Stimulated activated CD4-positive, alpha-beta T cell treated with anti-CD3 and anti-CD28 coated beads, TNF-alpha, amount 100 ng/mL, for 24 hours (primary cell): ENCODE measurements around the gene RYR3.

ENCODE experiments used
- DNase-seq, 3 experiments: peaks; one replicate each; pipeline ENCODE4 v3.0.0-alpha.2; 2020; ENCODE audit warnings: low read depth in 3 of 3

The RYR3 gene

GRCh38 chr15:33823119-33823518 is 512.4 kb downstream of the RYR3 start:
- DNase-seq, result no peak

- DNase-seq, result no peak
These were observed 514.7 kb downstream of the RYR3 start for GRCh38 chr15:33825453-33825852.

- no peak for DNase-seq
These were observed 515.4 kb downstream of the RYR3 start for GRCh38 chr15:33826201-33826600.

GRCh38 chr15:33830351-33830750 is 519.6 kb downstream of the RYR3 start:
- no peak for DNase-seq

- DNase-seq, result no peak
These were observed 520.9 kb downstream of the RYR3 start for GRCh38 chr15:33831646-33832045.

- no peak for DNase-seq
These were observed 524.4 kb downstream of the RYR3 start for GRCh38 chr15:33834892-33835743.

GRCh38 chr15:33837294-33837693 is 526.5 kb downstream of the RYR3 start:
- no peak for DNase-seq

GRCh38 chr15:33839540-33839939 is 528.8 kb downstream of the RYR3 start:
- DNase-seq, result no peak

GRCh38 chr15:33840615-33841014 is 529.8 kb downstream of the RYR3 start:
- DNase-seq, result no peak

- DNase-seq, result no peak
These were observed 533.4 kb downstream of the RYR3 start for GRCh38 chr15:33844186-33844585.

GRCh38 chr15:33844597-33844996 is 533.8 kb downstream of the RYR3 start:
- no peak for DNase-seq

GRCh38 chr15:33846142-33846541 is 535.4 kb downstream of the RYR3 start:
- DNase-seq, result no peak

GRCh38 chr15:33846862-33847261 is 536.1 kb downstream of the RYR3 start:
- DNase-seq, result no peak

- DNase-seq, result no peak
These were observed 537.2 kb downstream of the RYR3 start for GRCh38 chr15:33848011-33848410.

GRCh38 chr15:33851079-33851478 is 540.3 kb downstream of the RYR3 start:
- DNase-seq, result no peak

GRCh38 chr15:33852094-33852493 is 541.3 kb downstream of the RYR3 start:
- no peak for DNase-seq

- no peak for DNase-seq
These were observed 541.8 kb downstream of the RYR3 start for GRCh38 chr15:33852570-33852969.

GRCh38 chr15:33857726-33858125 is 547.0 kb downstream of the RYR3 start:
- DNase-seq, result no peak

- no peak for DNase-seq
These were observed 548.1 kb downstream of the RYR3 start for GRCh38 chr15:33858836-33859235.

GRCh38 chr15:33859992-33860545 is 549.3 kb downstream of the RYR3 start:
- no peak for DNase-seq

- DNase-seq, result no peak
These were observed 550.0 kb downstream of the RYR3 start for GRCh38 chr15:33860754-33861153.

GRCh38 chr15:33864360-33865075 is 553.8 kb downstream of the RYR3 start:
- no peak for DNase-seq

GRCh38 chr15:33865416-33865815 is 554.6 kb downstream of the RYR3 start:
- no peak for DNase-seq
